ENCODE data around the gene LY6G6F.

The LY6G6F gene

GRCh38 chr6:31706599-31706998, at the start of gene LY6G6F:
Gene LY6G6F, plus strand, starts transcription at chr6:31706866. Its CDS starts 41 bp downstream, at chr6:31706907.
- DNase-seq, result no peak

- peak; percentile 26 to 43 for DNase-seq
Measured at GRCh38 chr6:31657406-31658157, 49.1 kb upstream of the LY6G6F start.

GRCh38 chr6:31658158-31658688, 48.4 kb upstream of the LY6G6F start:
- no peak for DNase-seq

GRCh38 chr6:31658983-31659648, 47.5 kb upstream of the LY6G6F start:
- DNase-seq, result no peak

DNA sequence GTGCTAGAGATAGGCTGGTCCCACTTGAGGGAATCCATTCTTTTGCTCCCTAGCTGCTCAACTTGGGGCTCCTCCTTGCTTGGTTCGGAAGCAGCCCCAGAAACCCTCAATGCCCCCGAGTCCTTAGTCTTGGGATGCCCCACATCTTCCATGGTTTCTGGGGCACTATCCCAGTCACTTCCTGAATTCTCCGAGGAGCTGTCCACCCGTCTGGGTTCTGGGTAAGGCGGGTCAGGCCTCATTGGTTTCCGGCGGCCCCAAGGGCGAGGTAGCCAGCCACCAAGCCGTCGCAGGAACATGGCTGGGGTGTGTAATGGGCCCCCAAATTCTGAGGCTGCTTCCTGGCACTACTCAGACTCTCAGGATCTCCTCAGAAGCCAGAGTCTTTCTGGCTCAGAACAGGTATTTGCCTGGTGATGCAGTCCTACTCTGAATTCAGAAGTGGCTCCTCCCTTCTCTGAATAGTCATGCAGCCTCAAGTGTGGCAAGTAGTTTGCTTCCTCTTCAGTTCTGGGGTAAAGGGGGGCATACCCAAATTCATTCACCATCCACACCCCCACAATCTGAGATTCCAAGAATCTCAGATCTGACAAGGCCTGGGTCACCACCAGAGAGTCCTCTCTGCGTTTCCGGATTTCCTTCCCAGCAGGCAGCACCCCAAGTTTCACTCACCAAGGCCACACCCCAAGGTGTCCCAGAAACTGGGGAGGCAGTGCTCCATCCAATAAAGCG, 46.9 kb upstream of the LY6G6F start:
- DNase-seq, result peak; percentile 43 to 70

DNA sequence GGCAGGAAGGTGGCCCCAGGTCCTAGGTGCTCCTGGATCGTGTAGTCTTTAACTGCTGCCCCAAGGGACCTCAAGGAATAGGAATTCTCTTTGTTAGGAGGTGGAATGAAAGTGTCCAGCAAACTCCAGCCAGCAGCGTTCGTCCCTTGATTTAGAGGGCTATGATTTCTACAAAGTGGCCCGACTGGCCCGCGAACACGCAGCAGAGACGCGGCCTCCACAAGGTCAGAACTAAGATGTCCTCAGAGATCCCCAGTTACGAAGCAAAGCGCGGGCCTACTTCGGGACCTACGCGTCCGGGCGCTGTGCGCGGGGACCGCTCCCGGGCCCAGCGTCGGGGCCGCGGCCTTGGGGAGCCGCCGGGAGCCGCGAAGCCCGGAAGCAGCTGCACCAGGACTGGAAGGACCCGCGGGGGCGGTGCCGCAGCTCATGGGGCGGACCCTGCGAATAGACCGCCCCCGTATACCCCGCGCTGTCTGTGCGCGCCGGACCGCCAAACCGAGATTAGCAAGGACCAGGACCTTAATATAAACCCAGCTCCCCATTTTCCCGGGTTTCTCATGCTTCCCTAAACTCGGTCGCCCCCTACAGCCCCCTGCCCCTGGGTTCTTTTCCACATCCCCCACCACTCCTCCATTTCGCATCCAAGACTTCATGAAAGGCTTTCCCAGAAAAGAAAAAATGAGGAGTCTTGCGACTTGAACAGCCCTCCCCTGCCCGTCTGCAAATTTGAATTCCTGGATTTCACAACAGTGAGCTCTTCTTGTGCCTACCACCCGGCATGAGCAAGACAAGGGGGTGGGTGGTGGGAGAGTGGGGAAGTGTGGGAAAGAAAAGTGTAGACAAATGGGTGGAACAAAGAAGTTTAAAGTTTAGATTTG, 46.0 kb upstream of the LY6G6F start, which contains the start of gene C6orf47:
Gene C6orf47 (minus strand): TSS at position 398 of the 881 bp plus-strand sequence. CDS start 831 bp downstream, outside the sequence.
- peak; percentile 76 for DNase-seq

DNA sequence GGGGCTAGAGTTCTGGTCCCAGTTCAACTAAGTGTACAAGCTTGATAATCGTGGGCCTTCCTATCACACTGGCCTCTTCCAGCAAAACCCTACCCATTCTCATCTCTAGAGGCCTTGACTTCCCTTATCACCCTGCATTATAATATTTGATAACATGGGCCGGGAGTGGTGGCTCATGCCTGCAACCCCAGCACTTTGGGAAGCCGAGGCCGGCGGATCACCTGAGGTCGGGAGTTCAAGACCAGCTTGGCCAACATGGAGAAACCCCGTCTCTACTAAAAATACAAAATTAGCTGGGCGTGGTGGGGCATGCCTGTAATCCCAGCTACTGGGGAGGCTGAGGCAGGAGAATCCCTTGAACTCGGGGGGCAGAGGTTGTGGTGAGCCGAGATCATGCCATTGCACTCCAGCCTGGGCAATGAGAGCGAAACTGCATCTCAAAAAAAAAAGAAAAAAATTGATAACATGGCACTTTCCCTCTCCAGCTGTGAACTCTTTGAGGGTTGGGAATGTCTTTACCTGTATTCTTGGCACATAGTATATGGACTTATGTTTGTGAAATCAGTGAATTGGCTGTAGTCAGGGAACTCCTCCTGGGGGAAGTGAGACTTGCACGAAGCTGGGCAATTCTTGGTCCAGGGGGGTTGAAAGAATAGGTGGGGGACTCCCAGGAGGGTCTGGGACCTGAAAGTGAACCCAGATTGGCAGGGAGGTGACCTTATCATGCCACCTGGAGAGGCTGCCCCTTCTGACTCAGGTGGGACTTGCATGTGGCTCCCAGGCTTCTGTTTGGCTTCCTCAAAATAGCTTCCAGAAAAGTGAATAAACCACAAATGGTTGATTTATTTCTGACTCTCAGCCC, 45.2 kb upstream of the LY6G6F start:
- no peak for DNase-seq

DNA sequence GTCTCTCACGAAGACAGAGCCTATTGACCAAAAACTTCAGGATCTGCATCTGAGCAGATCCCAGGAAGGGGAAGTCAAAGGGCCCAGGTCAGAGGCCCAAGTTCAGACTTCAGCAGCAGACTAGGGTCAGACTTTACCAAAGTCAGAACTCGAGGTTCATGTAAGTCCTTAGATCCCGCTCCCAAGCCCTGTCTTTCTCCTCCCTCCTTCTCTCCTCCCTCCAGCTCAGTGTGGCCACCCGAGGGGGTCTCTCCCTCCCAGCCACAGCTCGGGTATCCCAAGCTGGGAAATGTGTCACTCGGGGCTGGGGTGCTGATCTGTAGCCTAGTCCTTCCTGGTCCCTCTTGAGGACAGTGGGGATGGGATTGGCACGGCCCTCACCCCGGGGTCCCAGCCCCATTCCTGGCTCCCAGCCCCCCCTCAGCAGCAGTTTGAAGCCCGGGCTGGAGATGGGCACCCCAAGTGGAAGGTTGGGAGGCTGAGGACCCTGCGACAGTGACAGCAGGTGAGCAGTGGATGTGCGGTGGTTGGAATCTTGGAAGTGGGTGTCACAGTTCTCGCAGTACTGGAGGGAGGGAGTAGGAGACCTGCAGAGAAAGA, 44.4 kb upstream of the LY6G6F start:
- DNase-seq, result no peak

DNA sequence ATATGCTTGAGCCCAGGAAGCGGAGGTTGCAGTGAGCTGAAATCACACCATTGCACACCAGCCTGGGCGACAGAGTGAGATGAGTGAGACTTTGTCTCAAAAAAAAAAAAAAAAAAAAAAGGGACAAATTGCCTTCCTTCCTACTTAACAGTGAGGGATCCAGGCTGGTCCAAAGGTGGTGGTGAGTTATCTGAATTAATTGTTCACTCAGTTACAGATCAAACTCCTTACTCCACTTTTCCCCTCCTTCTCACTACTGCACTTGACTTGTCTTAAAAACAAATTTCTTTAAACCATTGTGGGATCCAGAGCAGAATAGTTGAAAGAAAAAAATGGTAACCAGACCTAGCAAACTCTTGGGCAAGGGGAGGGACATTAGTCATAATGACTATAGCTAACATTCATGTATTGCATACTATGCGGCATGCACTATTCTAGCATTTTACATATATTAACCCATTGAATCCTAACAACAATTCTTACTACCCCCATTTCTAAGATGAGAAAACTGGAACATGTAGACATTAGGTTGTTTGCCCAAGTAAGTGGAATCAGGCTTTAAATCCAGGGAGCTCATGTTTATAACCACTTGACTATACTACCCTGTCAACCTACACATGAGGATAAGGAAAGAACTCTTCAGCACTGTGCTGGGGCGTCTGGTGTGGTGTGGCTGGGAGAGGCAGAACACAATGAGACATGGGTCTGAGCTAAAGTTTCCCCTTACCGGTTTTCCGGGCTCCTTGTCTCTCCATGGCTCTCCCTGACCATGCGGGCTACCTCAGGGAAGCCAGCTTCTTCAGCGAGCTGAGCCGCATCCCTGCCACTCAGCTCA, 43.3 kb upstream of the LY6G6F start:
- no peak for DNase-seq

- DNase-seq, result no peak
Measured at GRCh38 chr6:31663961-31664789, 42.5 kb upstream of the LY6G6F start.

GRCh38 chr6:31664790-31665500, 41.7 kb upstream of the LY6G6F start, which contains the start of gene GPANK1:
Gene GPANK1, minus strand, starts transcription at chr6:31664997. Its CDS starts 519 bp downstream, at chr6:31664478.
- peak; percentile 94 for DNase-seq

GRCh38 chr6:31665501-31666336, 40.9 kb upstream of the LY6G6F start, which contains the start of gene CSNK2B:
Gene CSNK2B, plus strand, starts transcription at chr6:31666080. Its CDS starts 752 bp downstream, at chr6:31666832.
- peak; percentile 98 for DNase-seq

GRCh38 chr6:31666337-31666965, 40.2 kb upstream of the LY6G6F start:
- DNase-seq, result no peak

DNA sequence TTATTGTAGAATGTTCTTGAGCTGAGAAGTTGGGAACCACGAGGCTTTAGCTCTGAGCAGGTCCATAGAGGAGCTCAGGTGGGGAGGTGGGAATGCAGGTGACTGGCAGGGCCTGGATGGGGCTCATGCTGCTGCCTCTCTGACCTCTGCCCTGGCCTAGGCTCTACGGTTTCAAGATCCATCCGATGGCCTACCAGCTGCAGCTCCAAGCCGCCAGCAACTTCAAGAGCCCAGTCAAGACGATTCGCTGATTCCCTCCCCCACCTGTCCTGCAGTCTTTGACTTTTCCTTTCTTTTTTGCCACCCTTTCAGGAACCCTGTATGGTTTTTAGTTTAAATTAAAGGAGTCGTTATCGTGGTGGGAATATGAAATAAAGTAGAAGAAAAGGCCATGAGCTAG, 37.0 kb upstream of the LY6G6F start, which contains the start of gene LY6G5B:
Gene LY6G5B (plus strand): TSS at position 301 of the 400 bp plus-strand sequence. CDS start 975 bp downstream, outside the sequence.
- no peak for DNase-seq

DNA sequence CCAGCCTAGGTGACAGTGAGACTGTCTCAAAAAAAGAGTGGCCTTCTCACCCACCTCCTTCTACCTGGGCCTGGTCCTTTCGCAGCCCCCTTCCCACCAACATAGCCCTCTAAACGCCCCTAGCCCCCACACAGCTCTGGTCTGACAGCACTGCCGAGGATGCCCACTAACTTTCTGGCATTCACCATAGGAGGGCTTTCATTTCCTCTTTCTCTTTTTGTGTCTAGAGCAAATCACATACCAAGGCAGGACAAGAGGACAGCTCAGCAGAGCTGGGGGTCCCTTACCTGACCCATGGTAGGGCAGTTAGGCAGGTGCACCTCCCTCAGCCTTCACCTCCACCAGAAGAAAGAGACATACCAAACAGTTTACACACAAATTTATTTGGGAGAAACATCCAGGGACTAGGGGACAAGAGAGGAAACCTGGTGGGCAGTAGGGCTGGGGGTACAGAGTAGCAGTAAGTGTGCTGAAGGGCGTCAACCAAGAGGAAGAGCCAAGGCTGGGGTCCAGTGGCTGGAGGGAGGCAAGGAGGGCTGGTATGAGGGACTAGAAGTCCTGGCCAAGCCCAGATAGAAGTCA, 30.3 kb upstream of the LY6G6F start:
- no peak for DNase-seq

DNA sequence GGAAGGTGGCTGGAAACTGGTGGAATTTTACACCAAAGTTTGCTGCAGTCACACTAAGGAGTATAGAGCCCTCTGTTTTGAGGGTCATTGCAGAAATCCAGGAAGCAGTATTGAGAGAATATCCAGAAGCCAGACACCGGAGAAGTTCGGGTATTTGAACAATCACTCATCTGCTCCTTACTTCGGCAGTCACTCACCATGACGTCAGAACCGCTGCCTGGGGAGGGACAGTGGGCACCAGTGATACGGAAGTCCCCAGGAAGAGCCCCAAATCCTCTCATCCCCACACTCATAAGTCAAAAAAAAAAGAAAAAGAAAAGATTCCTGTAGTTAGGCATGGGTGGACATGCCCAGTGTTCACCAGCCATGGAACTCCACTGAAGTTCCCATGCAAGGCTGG, 29.8 kb upstream of the LY6G6F start:
- DNase-seq, result no peak

All from CD4-positive, alpha-beta T cell treated with Interleukin-4 for 1 hour (primary cell).